ENCODE results near the gene PAK2. TPM values are rescaled to one million over a fixed set of nuclear protein-coding genes. Genes with fewer than 3 reads are reported as not detected.

Gene PAK2
- total and polyA plus RNA-seq, 9 of the 15 experiments (the other 6 are each of a cell fraction or from before 2014, with no cell fraction given): 13.2 to 72.4 (median 35.7) TPM

DNA sequence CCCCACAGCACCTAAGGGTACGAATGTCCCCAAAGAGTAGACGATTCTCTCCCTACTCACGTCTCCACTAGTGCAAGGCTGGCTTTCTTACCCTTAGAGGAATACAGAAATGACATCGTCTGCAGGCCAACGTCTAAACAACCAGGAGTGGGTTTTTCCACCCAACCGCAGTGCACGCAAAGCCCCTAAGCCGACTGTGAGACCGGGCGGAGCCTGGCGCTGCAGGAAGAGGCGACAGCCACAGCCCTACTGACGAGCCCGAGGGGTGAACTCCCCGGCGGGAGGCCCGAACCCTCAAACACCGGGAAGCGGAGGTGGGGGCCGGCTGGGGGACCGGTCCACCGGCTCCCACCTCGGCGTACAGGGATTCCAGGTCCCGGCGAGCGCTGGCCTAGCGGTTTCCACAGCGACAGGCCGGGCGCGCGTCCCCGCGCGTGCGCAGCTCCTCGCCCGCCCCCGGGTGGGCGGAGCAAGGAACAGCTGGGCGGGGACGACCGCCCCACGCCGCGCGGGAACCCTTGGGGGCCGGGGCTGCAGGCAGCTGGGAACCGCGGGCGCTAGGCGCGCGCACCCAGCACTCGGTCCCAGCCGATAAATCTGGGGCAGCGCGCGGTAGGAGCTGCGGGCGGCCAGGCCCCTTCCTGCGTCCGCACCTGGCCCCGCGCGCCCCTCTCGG is 27.7 kb upstream of the PAK2 start, which contains the start of the genes CEP19 and PIGX (continued):
- no peak for TF ChIP-seq POU5F1 (IDR thresholded peaks at IDR 0.05; ENCODE audit: borderline replicate concordance, low read depth, low read length, partially characterized antibody)
- TF ChIP-seq, protein P1, sequence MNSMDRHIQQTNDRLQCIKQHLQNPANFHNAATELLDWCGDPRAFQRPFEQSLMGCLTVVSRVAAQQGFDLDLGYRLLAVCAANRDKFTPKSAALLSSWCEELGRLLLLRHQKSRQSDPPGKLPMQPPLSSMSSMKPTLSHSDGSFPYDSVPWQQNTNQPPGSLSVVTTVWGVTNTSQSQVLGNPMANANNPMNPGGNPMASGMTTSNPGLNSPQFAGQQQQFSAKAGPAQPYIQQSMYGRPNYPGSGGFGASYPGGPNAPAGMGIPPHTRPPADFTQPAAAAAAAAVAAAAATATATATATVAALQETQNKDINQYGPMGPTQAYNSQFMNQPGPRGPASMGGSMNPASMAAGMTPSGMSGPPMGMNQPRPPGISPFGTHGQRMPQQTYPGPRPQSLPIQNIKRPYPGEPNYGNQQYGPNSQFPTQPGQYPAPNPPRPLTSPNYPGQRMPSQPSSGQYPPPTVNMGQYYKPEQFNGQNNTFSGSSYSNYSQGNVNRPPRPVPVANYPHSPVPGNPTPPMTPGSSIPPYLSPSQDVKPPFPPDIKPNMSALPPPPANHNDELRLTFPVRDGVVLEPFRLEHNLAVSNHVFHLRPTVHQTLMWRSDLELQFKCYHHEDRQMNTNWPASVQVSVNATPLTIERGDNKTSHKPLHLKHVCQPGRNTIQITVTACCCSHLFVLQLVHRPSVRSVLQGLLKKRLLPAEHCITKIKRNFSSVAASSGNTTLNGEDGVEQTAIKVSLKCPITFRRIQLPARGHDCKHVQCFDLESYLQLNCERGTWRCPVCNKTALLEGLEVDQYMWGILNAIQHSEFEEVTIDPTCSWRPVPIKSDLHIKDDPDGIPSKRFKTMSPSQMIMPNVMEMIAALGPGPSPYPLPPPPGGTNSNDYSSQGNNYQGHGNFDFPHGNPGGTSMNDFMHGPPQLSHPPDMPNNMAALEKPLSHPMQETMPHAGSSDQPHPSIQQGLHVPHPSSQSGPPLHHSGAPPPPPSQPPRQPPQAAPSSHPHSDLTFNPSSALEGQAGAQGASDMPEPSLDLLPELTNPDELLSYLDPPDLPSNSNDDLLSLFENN (IDR thresholded peaks at IDR 0.05; ENCODE audit: low read depth in 2 of 2, low read length in 2 of 2): peak in 1 of 2 experiments; percentile 53; a peak in 1 of 4 replicates
- no peak for TF ChIP-seq SOX6 (IDR thresholded peaks at IDR 0.05)
- TF ChIP-seq THAP7 (CRISPR knock-in tag; IDR thresholded peaks at IDR 0.05): no peak
- TF ChIP-seq EP400 (IDR thresholded peaks at IDR 0.05): no peak; the same call in 1 of the 2 replicates
- no peak for TF ChIP-seq U2AF2 (optimal IDR thresholded peaks at IDR 0.05; ENCODE audit: low read depth, low read length)
- TF ChIP-seq SMC3 (conservative IDR thresholded peaks at IDR 0.05; ENCODE audit: insufficient read depth, low read depth, low read length): no peak
- no peak for TF ChIP-seq CHD4 (IDR thresholded peaks at IDR 0.05; ENCODE audit: insufficient read depth, insufficient replicate concordance, low read depth, low read length, poor library complexity, severe bottlenecking)
- TF ChIP-seq RFX5 (IDR thresholded peaks at IDR 0.05; ENCODE audit: low read depth, low read length): no peak
- TF ChIP-seq GATAD2B (IDR thresholded peaks at IDR 0.05; ENCODE audit: borderline replicate concordance): peak; percentile 98
- TF ChIP-seq CREBBP (IDR thresholded peaks at IDR 0.05; ENCODE audit: low read depth, low read length): no peak
- TF ChIP-seq, protein P2, sequence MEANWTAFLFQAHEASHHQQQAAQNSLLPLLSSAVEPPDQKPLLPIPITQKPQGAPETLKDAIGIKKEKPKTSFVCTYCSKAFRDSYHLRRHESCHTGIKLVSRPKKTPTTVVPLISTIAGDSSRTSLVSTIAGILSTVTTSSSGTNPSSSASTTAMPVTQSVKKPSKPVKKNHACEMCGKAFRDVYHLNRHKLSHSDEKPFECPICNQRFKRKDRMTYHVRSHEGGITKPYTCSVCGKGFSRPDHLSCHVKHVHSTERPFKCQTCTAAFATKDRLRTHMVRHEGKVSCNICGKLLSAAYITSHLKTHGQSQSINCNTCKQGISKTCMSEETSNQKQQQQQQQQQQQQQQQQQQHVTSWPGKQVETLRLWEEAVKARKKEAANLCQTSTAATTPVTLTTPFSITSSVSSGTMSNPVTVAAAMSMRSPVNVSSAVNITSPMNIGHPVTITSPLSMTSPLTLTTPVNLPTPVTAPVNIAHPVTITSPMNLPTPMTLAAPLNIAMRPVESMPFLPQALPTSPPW (CRISPR knock-in tag; IDR thresholded peaks at IDR 0.05): peak; percentile 84
- no peak for TF ChIP-seq ZNF77 (CRISPR knock-in tag; IDR thresholded peaks at IDR 0.05)
- TF ChIP-seq ZNF24 (IDR thresholded peaks at IDR 0.05): no peak
- no peak for TF ChIP-seq TCFL5 (CRISPR knock-in tag; conservative IDR thresholded peaks at IDR 0.05)
- no peak for TF ChIP-seq ZNF830 (CRISPR knock-in tag; IDR thresholded peaks at IDR 0.05)
- 0 out of 2 replicates have a peak, but pooled peaks have one; percentile 33 for TF ChIP-seq KDM2B (CRISPR knock-in tag; IDR thresholded peaks at IDR 0.05)
- TF ChIP-seq SMARCE1 (IDR thresholded peaks at IDR 0.05): no peak
- no peak for TF ChIP-seq MAFG (tag; conservative IDR thresholded peaks at IDR 0.05)
- TF ChIP-seq ZNF507 (tag; conservative IDR thresholded peaks at IDR 0.05): no peak
- peak in 1 of 2 experiments; percentile 18; a peak in 1 of 4 replicates for TF ChIP-seq TBL1XR1 (IDR thresholded peaks at IDR 0.05; ENCODE audit: low read length in 2 of 2)
- no peak for TF ChIP-seq ZNF696 (CRISPR knock-in tag; conservative IDR thresholded peaks at IDR 0.05)
- no peak for TF ChIP-seq ZNF175 (CRISPR knock-in tag; IDR thresholded peaks at IDR 0.05; ENCODE audit: low read depth)
- no peak for TF ChIP-seq POLR2B (IDR thresholded peaks at IDR 0.05; ENCODE audit: low read depth, partially characterized antibody)
- 0 out of 2 replicates have a peak, but pooled peaks have one; percentile 42 for TF ChIP-seq NCOA1 (IDR thresholded peaks at IDR 0.05; ENCODE audit: low read depth)
